Breast epithelium (tissue), 4 donors: ENCODE results near the gene RMND5A. TPM values are rescaled to one million over a fixed set of nuclear protein-coding genes. Genes with fewer than 3 reads are reported as not detected.

ENCODE experiments used
- DNase-seq, 2 donors: peaks; one replicate each; pipeline ENCODE4 v3.0.0-alpha.2; 2019; ENCODE audit warnings: low spot score in 2 of 2
- H3K27ac ChIP-seq, 2 donors: fragments of 200-600 bp; sonication (generic) in 1 of 2; one replicate each; pipeline ENCODE4 v1.5.1; 2016 to 2019; ENCODE audit warnings: mild to moderate bottlenecking in 1 of 2
- H3K27me3 ChIP-seq, 2 donors: fragments of 200-600 bp; sonication (generic) in 1 of 2; one replicate each; pipeline versions ENCODE4 v1.5.1 to v1.6.0; 2017 to 2019; ENCODE audit warnings: control low read depth in 1 of 2, mild to moderate bottlenecking in 1 of 2
- H3K36me3 ChIP-seq: fragments of 200-600 bp; one replicate; pipeline ENCODE4 v1.5.1; 2019
- H3K4me1 ChIP-seq, 2 donors: fragments of 200-600 bp; sonication (generic); one replicate each; pipeline ENCODE4 v1.5.1; 2016 to 2019; ENCODE audit warnings: control low read depth in 1 of 2
- H3K4me3 ChIP-seq, 3 donors: fragments of 200-600 bp; sonication (generic); 1 replicate in 2 of 3; 2 replicates in 1 of 3; pipeline ENCODE4 v1.5.1; 2016 to 2019; ENCODE audit warnings: mild to moderate bottlenecking in 3 of 3, moderate library complexity in 2 of 3
- H3K9me3 ChIP-seq, 2 donors: fragments of 200-600 bp; sonication (generic) in 1 of 2; one replicate each; pipeline ENCODE4 v1.5.1; 2016 to 2019; ENCODE audit warnings: control low read depth in 1 of 2
- POLR2A ChIP-seq: fragments of 450-650 bp; IDR thresholded peaks from one replicate; pipeline ENCODE4 v1.6.1; 2016; ENCODE audit warnings: antibody characterized with exemption, mild to moderate bottlenecking, moderate library complexity
- POLR2AphosphoS5 ChIP-seq, 3 donors: sonication (generic); formaldehyde crosslinking; IDR thresholded peaks; one replicate each; pipeline ENCODE4 v1.6.1; 2017; ENCODE audit warnings: antibody characterized with exemption in 3 of 3
- intact Hi-C: fragments of 100-400 bp; cut with DNase I; formaldehyde crosslinking; loops from one replicate; pipeline ENCODE4 v1.15.1; 2023; ENCODE audit warnings: low total_unique reads
- total RNA-seq, 3 donors: library from RNA; depleted of rRNA; stranded (reverse); fragments of >200 nt; gene quantifications; one replicate each; pipeline ENCODE4 v1.1.0, GENCODE V29; 2016
- TF ChIP-seq, protein P1 (sequence below), 3 donors: fragments of 450-650 bp; IDR thresholded peaks; one replicate each; pipeline ENCODE4 v1.5.1; 2016 to 2017; ENCODE audit warnings: antibody characterized with exemption in 3 of 3, mild to moderate bottlenecking in 3 of 3, moderate library complexity in 3 of 3

RMND5A gene
- total RNA-seq, 3 donors from 2014 or later: 41.6 to 61.6 (median 44.3) TPM

DNA sequence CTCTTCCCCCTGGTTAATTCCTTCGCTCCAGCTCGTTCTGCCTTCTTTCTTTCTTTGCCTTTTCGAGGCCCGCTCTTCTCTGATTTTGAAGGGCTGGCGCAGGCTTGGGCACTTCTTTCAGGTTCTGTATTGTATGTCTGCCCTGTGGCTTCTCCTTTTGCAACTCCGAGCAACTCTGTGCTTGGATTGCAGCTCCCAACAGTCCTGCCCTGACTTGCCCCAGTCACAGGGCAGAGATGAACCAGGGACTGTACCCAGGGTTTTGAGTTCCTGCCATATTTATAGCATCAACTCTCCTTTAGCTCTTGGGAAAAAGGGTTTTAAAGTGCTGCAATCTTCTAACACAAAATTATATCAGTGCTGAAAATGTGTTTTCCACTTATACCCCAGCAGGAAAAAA, 101.8 kb downstream of the RMND5A start:
- Histone ChIP-seq H3K4me1 (no peaks in the 10 kb centered on the region), H3K9me3 (peaks cover 0 to 5% of the 10 kb centered on the region in 2 donors), H3K27ac (peak overlapping the region; percentile 19 to 38), H3K27me3 (no peaks in the 10 kb centered on the region), H3K36me3 (no peaks in the 10 kb centered on the region), H3K4me3 (peak overlapping the region in 2 of 3 donors; percentile 22 to 34)
- no peak for DNase-seq
- TF ChIP-seq POLR2A: no peak
- TF ChIP-seq, protein P1, sequence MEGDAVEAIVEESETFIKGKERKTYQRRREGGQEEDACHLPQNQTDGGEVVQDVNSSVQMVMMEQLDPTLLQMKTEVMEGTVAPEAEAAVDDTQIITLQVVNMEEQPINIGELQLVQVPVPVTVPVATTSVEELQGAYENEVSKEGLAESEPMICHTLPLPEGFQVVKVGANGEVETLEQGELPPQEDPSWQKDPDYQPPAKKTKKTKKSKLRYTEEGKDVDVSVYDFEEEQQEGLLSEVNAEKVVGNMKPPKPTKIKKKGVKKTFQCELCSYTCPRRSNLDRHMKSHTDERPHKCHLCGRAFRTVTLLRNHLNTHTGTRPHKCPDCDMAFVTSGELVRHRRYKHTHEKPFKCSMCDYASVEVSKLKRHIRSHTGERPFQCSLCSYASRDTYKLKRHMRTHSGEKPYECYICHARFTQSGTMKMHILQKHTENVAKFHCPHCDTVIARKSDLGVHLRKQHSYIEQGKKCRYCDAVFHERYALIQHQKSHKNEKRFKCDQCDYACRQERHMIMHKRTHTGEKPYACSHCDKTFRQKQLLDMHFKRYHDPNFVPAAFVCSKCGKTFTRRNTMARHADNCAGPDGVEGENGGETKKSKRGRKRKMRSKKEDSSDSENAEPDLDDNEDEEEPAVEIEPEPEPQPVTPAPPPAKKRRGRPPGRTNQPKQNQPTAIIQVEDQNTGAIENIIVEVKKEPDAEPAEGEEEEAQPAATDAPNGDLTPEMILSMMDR (IDR thresholded peaks at IDR 0.05): no peak
- TF ChIP-seq POLR2AphosphoS5 (IDR thresholded peaks at IDR 0.05): no peak
- intact Hi-C loops: no loop called here

DNA sequence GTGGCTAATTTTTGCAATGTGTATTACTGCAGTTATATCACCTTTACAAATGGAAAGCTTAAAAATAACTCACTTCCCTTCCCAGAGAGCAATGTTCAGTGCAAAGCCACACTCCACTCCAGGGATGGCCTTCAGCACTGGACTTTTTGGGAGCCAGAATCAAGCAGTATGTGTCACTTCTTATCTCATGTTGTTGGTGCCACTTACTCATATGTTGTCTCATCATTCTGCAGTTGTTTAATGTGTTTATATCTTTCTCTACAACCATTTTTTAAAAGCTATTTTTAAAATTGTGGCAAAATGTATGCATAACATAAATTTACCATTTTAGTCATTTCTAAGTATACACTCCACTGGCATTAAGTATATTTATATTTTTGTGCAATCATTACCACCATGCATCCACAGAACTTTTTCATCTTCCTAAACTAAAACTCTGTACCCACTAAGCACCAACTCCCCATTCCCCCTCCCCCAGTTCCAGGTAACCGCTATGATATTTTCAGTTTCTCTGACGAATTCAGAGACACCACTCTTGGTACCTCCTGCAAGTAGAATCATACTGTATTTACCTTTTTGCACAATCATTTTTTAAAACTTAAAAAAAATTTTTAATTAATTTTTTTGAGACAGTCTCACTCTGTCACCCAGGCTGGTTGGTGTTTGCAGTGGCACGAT, 102.7 kb downstream of the RMND5A start:
- no peaks in the 10 kb centered on the region for H3K27me3 ChIP-seq
- intact Hi-C loops: no loop called here
- no peak for TF ChIP-seq POLR2A
- TF ChIP-seq, protein P1 (IDR thresholded peaks at IDR 0.05): no peak
- H3K9me3 ChIP-seq: peaks cover 0 to 5% of the 10 kb centered on the region in 2 donors
- no peaks in the 10 kb centered on the region for H3K4me1 ChIP-seq
- no peak for DNase-seq
- no peak overlapping the region for H3K27ac ChIP-seq
- H3K4me3 ChIP-seq: no peak overlapping the region
- no peaks in the 10 kb centered on the region for H3K36me3 ChIP-seq

DNA sequence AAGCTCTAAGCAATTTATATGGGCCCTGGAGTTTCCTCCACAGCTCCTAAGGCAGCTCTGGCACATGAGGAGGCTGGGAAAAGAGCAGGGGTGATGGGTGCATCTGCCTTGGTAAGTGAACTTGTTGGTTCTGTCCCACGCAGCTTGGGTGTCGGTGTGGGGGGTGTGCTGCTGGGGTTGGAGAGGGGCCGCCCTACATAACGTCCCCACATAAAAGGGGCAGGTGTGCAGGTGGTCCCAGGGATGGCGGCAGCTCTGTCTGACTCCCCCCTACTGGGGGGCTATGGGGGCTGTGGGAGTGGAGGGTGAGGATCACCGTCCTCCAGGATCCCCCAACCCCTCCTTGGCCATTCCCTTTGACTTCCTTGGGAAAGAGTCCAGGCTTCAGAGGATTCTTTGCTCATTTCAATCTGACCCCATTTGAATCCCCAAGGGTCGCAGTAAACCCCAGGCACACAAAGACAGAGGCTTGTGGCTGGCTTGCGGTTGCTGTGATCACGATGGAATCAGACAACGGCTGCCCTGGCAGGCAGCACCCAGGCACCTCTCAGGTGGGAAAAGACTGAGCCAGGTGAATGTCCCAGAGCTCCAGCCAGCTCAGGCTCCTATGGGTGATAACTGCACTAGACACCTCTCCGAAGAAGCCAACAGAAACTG, 105.1 kb downstream of the RMND5A start:
- TF ChIP-seq, protein P1 (IDR thresholded peaks at IDR 0.05): no peak
- TF ChIP-seq POLR2A (no peak), POLR2AphosphoS5 (IDR thresholded peaks at IDR 0.05) (no peak)
- Histone ChIP-seq H3K36me3 (no peaks in the 10 kb centered on the region), H3K27me3 (no peaks in the 10 kb centered on the region), H3K4me3 (peak overlapping the region in 1 of 3 donors; percentile 21), H3K27ac (no peak overlapping the region), H3K9me3 (peaks cover 0 to 5% of the 10 kb centered on the region in 2 donors), H3K4me1 (no peaks in the 10 kb centered on the region)
- intact Hi-C loops: no loop called here
- DNase-seq: no peak

DNA sequence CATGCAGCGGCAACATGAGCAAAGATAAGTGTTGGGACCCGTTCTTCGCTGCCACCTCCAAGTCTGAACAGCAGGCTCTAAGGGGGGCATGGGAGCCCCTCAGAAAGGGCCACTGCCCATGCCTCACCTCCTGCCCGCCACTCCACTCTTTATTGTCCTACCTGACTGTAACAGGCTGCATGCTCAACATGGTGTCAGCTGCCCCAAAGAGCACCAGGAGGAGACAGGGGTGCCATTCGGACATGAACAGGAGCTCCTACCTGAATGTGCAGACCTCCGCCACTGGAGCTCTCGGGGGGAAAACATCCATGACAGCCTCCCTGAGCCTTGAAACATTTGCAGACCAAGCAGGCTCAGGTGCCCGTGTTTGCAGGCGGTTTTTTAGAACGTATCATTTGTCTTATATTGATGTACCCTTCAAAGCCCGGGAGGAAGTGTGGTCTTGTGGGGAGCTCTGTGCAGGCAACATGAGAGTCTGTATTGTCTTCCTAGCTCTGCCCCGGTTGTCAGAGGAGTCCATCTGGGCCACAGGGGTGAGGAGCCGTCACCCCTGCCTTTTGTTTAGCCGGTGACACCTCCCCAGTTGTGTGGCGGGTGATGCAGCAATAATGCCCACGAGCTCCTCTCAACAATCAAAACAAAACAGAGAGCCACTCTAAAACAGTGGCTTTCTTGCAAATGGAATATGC, 105.7 kb downstream of the RMND5A start:
- Histone ChIP-seq H3K27me3 (no peaks in the 10 kb centered on the region), H3K4me1 (no peaks in the 10 kb centered on the region), H3K27ac (no peak overlapping the region), H3K4me3 (peak overlapping the region in 1 of 3 donors; percentile 21), H3K9me3 (peaks cover 0 to 5% of the 10 kb centered on the region in 2 donors), H3K36me3 (no peaks in the 10 kb centered on the region)
- TF ChIP-seq POLR2AphosphoS5 (IDR thresholded peaks at IDR 0.05) (no peak), POLR2A (no peak)
- TF ChIP-seq, protein P1 (IDR thresholded peaks at IDR 0.05): no peak
- intact Hi-C loops: no loop called here
- DNase-seq: no peak

DNA sequence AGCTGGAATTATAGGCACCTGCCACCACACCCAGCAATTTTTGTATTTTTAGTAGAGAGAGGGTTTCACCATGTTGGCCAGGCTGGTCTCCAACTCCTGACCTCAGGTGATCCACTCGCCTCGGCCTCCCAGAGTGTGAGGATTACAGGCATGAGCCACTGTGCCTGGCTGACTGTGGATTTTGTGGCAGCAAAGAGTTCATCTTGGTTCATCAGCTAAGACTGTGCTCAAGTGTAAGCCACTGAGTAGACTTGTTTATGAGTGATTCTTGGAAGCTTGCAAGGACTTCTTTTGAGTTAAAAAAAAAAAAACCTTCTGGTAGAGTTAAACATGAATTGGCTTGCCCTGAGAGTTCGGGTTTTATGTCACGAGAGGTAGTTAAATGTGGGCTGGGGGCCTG, 106.9 kb downstream of the RMND5A start:
- Histone ChIP-seq H3K36me3 (no peaks in the 10 kb centered on the region), H3K4me3 (no peak overlapping the region), H3K4me1 (no peaks in the 10 kb centered on the region), H3K9me3 (peaks cover 0 to 5% of the 10 kb centered on the region in 2 donors), H3K27ac (no peak overlapping the region), H3K27me3 (no peaks in the 10 kb centered on the region)
- no peak for DNase-seq
- TF ChIP-seq, protein P1 (IDR thresholded peaks at IDR 0.05): no peak
- TF ChIP-seq POLR2A (no peak), POLR2AphosphoS5 (IDR thresholded peaks at IDR 0.05) (no peak)
- intact Hi-C loops: no loop called here
